Muscle layer of colon (tissue), 2 donors: ENCODE measurements around the gene SLC22A1.

Experiments used
- H3K27ac ChIP-seq: one replicate; pipeline ENCODE4 v1.7.0; 2013; ENCODE audit warnings: low read depth, mild to moderate bottlenecking, low read length, moderate library complexity
- H3K27me3 ChIP-seq, 2 donors: one replicate each; pipeline ENCODE4 v1.7.0; 2013; ENCODE audit warnings: low read length in 2 of 2, mild to moderate bottlenecking in 2 of 2; ENCODE audit not compliant: insufficient read depth in 2 of 2, control insufficient read depth in 1 of 2
- H3K36me3 ChIP-seq: one replicate; pipeline ENCODE4 v1.7.0; 2013; ENCODE audit warnings: mild to moderate bottlenecking, low read length; ENCODE audit not compliant: insufficient read depth
- H3K4me1 ChIP-seq: one replicate; pipeline ENCODE4 v1.7.0; 2013; ENCODE audit warnings: mild to moderate bottlenecking, low read length; ENCODE audit not compliant: insufficient read depth
- H3K4me3 ChIP-seq, 2 donors: one replicate each; pipeline ENCODE4 v1.7.0; 2013; ENCODE audit warnings: low read length in 2 of 2, low read depth in 1 of 2, mild to moderate bottlenecking in 1 of 2, moderate library complexity in 1 of 2
- H3K9ac ChIP-seq: one replicate; pipeline ENCODE4 v1.7.0; 2013; ENCODE audit warnings: low read length
- H3K9me3 ChIP-seq: one replicate; pipeline ENCODE4 v1.7.0; 2013; ENCODE audit warnings: mild to moderate bottlenecking, low read length
- donor health status: abdominal sarcoma.
- donor health status: Adenocarcinoma of cecum.

SLC22A1 gene

DNA sequence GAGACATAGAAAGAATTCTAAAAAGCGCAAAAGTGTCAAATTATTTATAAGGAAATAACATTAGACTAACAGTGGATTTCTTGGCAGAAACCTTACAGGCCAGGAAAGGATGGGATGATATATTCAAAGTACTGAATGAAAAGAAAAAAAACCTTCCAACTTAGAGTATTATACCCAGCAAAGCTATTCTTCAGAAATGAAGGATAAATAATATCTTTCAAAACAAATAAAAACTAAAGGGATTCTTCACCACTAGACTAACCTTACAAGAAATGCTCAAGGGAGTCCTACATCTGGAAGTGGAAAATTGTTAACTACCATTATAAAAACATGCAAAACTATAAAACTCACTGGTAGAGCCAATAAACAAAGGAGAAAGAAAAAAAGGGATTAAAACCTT is 71.2 kb downstream of the SLC22A1 start:
- Histone ChIP-seq H3K27me3 (no peaks in the 10 kb centered on the region), H3K36me3 (no peaks in the 10 kb centered on the region), H3K4me1 (no peaks in the 10 kb centered on the region), H3K4me3 (no peak overlapping the region), H3K9ac (no peak overlapping the region), H3K9me3 (no peaks in the 10 kb centered on the region), H3K27ac (no peak overlapping the region)

DNA sequence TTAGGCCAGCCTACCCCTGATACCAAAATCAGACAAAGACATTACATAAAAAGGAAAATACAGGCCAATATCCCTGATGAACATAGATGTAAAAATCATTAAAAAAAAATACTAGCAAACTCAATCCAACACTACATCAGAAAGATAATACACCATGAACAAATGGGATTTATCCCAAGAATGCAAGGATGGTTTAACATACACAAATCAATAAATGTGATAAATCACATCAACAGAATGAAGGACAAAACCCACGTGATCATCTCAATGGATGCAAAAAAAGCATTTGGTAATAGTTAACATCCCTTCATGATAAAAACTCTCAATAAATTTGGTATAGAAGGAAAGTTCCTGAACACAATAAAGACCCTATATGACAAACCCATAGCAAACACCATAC is 73.2 kb downstream of the SLC22A1 start:
- H3K36me3 ChIP-seq = no peaks in the 10 kb centered on the region
- no peak overlapping the region for H3K4me3 ChIP-seq
- H3K27ac ChIP-seq = no peak overlapping the region
- no peaks in the 10 kb centered on the region for H3K9me3 ChIP-seq
- H3K27me3 ChIP-seq = no peaks in the 10 kb centered on the region
- no peak overlapping the region for H3K9ac ChIP-seq
- H3K4me1 ChIP-seq = no peaks in the 10 kb centered on the region

DNA sequence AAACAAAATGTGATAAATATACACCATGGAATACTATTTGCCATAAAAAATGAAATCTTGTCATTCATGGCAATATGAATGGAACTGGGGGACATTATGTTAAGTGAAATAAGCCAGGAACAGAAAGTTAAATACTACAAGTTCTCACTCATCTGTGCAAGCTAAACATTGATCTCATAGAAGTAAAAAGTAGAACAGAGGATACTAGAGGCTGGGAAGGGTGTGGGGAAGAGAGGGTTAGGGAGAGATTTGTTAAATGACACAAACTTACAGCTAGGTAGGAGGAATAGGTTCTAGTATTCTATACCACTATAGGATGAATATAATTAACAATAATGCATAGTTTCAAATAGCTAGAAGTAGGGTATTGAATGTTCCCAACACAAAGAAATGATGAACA is 76.0 kb downstream of the SLC22A1 start:
- H3K9ac ChIP-seq = no peak overlapping the region
- no peaks in the 10 kb centered on the region for H3K9me3 ChIP-seq
- no peak overlapping the region for H3K27ac ChIP-seq
- no peak overlapping the region for H3K4me3 ChIP-seq
- no peaks in the 10 kb centered on the region for H3K27me3 ChIP-seq
- H3K36me3 ChIP-seq = no peaks in the 10 kb centered on the region
- peaks cover 6% of the 10 kb centered on the region for H3K4me1 ChIP-seq

DNA sequence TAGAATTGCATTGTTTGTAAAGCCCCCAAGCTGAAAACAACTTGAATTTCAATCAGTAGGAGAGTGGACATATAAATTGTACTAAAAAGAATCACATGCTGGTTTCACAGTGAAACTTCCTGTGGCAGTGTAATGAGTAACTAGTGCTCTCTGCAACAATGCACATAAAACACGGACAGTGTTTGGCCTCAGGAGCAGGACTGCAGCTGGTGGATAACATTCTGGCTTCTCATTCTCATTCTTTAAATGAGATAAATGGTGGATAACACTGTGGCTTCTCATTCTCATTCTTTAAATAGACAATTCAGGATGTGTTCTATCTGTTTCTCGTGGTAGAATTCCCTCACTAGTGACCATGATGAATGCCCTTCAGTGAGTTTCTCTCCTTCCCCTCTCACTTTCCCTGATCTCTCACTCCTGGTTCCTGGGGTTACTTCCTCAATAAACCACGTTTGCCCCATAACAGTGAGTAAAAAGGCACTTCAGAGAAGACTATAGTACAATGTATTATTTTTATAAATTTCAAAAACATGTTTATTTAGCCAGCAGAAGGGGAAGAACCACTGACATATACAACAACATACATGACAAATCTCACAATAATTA is 77.1 kb downstream of the SLC22A1 start:
- Histone ChIP-seq H3K36me3 (no peaks in the 10 kb centered on the region), H3K4me3 (no peak overlapping the region), H3K27ac (no peak overlapping the region), H3K9ac (no peak overlapping the region), H3K27me3 (no peaks in the 10 kb centered on the region), H3K4me1 (peaks cover 6% of the 10 kb centered on the region), H3K9me3 (no peaks in the 10 kb centered on the region)

DNA sequence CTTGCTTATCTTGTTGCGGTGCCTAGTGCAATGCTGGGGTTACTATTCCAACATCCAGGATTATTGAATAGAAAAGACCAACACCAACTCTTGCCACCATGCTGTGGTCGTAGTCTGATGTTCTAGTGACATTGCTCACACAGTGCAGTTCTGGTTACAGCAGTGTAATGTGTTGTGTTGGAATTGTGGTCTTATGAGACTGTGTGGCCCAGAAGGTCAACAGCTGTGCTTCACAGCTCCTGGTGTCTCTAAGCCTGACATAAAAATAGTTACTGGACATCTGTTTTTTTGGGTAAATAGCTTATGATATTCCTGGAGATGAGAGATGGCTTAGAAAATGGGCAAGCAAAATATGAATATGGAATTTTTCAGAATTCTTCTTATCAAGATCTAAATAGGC is 79.4 kb downstream of the SLC22A1 start:
- H3K9ac ChIP-seq = no peak overlapping the region
- H3K27me3 ChIP-seq = no peaks in the 10 kb centered on the region
- H3K36me3 ChIP-seq = no peaks in the 10 kb centered on the region
- H3K9me3 ChIP-seq = no peaks in the 10 kb centered on the region
- H3K27ac ChIP-seq = no peak overlapping the region
- no peak overlapping the region for H3K4me3 ChIP-seq
- H3K4me1 ChIP-seq = peaks cover 6% of the 10 kb centered on the region

DNA sequence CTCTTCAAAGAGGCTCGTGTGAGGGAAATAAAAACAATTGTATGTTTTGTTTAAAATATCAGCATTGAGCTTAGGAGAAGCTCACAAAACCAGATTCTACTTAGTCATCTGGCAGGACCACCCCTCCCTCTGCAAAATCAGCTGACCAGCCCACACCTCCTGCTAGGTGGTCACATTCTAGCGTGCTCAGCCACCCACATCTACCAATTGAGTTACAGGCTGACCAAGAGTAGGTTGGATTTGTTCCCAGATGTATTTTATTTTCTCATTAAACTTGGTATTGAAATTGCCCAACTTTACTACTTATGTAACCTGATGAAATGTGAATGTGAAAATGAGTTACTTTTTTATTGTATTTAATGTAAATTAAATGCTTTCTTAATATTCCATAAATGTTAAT is 80.8 kb downstream of the SLC22A1 start:
- Histone ChIP-seq H3K36me3 (no peaks in the 10 kb centered on the region), H3K9ac (no peak overlapping the region), H3K9me3 (no peaks in the 10 kb centered on the region), H3K4me3 (no peak overlapping the region), H3K27me3 (no peaks in the 10 kb centered on the region), H3K27ac (no peak overlapping the region), H3K4me1 (peaks cover 6% of the 10 kb centered on the region)

DNA sequence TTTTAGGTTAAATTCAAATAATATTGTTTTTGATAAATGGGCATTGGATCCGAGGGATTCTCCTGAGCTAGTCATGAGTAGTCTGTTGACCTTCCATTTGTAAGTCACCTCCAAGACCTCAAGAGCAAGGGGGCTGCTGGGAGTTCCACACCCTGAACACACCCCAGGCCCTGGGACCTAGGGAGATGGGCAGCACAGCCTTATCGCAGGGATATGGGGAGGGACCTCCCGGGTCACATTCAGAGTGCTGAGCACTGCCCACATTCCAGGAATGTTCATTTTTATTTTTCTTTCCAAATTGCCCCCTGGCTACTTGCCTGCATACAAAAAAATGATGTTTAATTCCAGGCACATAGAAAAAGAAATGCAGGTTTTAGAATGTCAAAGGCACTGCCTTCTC is 81.5 kb downstream of the SLC22A1 start:
- Histone ChIP-seq H3K9me3 (no peaks in the 10 kb centered on the region), H3K9ac (no peak overlapping the region), H3K27me3 (no peaks in the 10 kb centered on the region), H3K4me3 (no peak overlapping the region), H3K36me3 (no peaks in the 10 kb centered on the region), H3K4me1 (peaks cover 6% of the 10 kb centered on the region), H3K27ac (no peak overlapping the region)

DNA sequence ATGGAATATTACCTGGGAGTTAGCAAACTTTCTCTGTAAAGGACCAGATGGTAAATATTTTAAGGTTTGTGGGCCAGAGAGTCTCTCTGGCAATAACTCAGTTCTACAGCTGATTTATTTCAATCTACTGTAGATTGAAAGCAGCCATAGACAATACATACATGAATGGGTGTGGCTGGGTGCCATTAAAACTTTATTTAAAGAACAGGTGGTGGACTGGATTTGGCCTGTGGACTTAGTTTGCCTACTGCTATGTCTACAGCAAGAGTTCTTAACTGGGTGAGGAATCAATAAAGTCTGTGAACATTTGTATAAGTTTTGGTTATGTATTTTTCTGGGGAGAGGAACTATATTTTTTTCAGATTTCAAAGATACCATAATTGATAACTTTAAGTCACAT is 81.9 kb downstream of the SLC22A1 start:
- no peaks in the 10 kb centered on the region for H3K36me3 ChIP-seq
- H3K27ac ChIP-seq = no peak overlapping the region
- no peak overlapping the region for H3K4me3 ChIP-seq
- H3K27me3 ChIP-seq = no peaks in the 10 kb centered on the region
- no peaks in the 10 kb centered on the region for H3K9me3 ChIP-seq
- peaks cover 6% of the 10 kb centered on the region for H3K4me1 ChIP-seq
- H3K9ac ChIP-seq = no peak overlapping the region

DNA sequence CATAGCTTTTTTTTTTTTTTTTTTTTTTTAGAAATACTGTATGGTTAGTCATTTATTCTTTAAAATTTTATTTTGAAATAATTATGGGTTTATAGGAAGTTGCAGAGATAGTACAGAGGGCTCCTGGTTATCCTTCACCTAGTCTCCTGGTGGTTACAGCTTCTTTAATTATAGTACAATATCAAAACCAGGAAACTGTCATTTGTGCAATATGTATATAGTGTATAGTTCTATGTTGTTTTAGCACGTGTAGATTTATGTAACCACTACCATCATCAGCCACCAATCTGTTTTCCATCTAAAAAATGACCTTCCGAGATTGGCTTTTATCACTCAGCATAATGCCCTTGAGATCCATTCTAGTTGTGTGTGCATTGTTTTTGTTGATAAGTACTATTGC is 82.3 kb downstream of the SLC22A1 start:
- no peaks in the 10 kb centered on the region for H3K36me3 ChIP-seq
- H3K9me3 ChIP-seq = no peaks in the 10 kb centered on the region
- no peaks in the 10 kb centered on the region for H3K27me3 ChIP-seq
- H3K27ac ChIP-seq = no peak overlapping the region
- no peak overlapping the region for H3K9ac ChIP-seq
- H3K4me3 ChIP-seq = no peak overlapping the region
- peaks cover 6% of the 10 kb centered on the region for H3K4me1 ChIP-seq

DNA sequence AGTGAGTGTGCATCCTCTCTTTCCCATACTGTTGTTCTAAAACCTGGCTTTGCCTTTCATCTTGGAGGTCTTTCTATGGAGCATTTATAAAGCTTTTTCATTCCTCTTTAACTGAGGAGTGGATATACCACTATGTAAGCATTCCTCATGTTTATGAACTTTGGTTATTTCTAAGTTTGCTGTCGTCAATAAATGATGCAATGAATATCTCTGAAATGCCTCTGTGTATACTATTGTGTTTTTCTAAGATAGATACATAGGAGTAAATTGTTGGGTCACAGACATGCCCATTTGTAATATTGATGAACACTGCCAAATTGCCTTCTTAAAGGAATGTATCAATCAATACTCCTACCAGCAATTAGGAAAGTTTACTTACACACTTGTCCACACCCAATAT is 83.1 kb downstream of the SLC22A1 start:
- Histone ChIP-seq H3K27me3 (no peaks in the 10 kb centered on the region), H3K4me1 (peaks cover 6% of the 10 kb centered on the region), H3K9me3 (no peaks in the 10 kb centered on the region), H3K36me3 (no peaks in the 10 kb centered on the region), H3K4me3 (no peak overlapping the region), H3K9ac (no peak overlapping the region), H3K27ac (no peak overlapping the region)

DNA sequence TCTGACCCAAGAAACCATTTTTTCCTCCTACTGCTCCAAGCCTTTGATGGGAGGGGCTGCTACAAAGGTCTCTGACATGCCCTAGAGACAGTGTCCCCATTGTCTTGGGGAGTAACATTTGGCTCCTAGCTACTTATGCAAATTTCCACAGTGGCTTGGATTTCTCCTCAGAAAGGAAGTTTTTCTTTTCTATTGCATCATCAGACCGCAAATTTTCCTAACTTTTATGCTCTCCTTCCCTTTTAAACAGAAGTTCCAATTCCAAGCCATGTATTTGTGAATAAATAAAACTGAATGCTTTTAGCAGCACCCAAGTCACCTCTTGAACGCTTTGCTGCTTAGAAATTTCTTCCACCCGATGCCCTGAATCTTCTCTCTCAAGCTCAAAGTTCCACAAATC is 86.0 kb downstream of the SLC22A1 start:
- no peaks in the 10 kb centered on the region for H3K4me1 ChIP-seq
- no peaks in the 10 kb centered on the region for H3K36me3 ChIP-seq
- H3K27ac ChIP-seq = no peak overlapping the region

More for the DNA sequence above, 86.0 kb downstream of the SLC22A1 start:
- H3K9me3 ChIP-seq = no peaks in the 10 kb centered on the region
- H3K9ac ChIP-seq = no peak overlapping the region
- H3K4me3 ChIP-seq = no peak overlapping the region
- no peaks in the 10 kb centered on the region for H3K27me3 ChIP-seq
